H1 (cell line): ENCODE measurements around the gene ZMYM2. TPM values are rescaled to one million over a fixed set of nuclear protein-coding genes. Genes with fewer than 3 reads are reported as not detected.

Experiments
- MAFK ChIP-seq: IDR thresholded peaks from 2 replicates; pipeline ENCODE4 v1.6.1; 2012; ENCODE audit warnings: low read depth, mild to moderate bottlenecking, improper control_type of control experiment, low read length
- RNF2 ChIP-seq: fragments of 200-900, 300-1000 bp; sonication (generic); IDR thresholded peaks from 2 replicates; pipeline ENCODE4 v1.7.1; 2016; ENCODE audit warnings: borderline replicate concordance, low read depth, mild to moderate bottlenecking, antibody characterized with exemption, low read length; ENCODE audit not compliant: poor library complexity, severe bottlenecking; ENCODE audit errors: missing control alignments
- TBP ChIP-seq: IDR thresholded peaks from 2 replicates; pipeline ENCODE4 v1.6.1; 2011; ENCODE audit warnings: low read depth, low read length, improper control_type of control experiment
- USF2 ChIP-seq: IDR thresholded peaks from 2 replicates; pipeline ENCODE4 v1.6.1; 2011; ENCODE audit warnings: low read length, improper control_type of control experiment
- polyA plus RNA-seq, 7 experiments: library from polyadenylated mRNA; depleted of rRNA in 3 of 7; stranded (reverse) in 5 of 7; unstranded in 2 of 7; fragments of >200 nt in 5 of 7; fragments of 200-250 nt in 2 of 7; gene quantifications; 1 replicate in 5 of 7; 2 replicates in 1 of 7; 4 replicates in 1 of 7; pipeline versions ENCODE4 v1.2.1 to v1.2.3, GENCODE V29; 2011 to 2013; ENCODE audit warnings: missing spikeins in 2 of 7, mixed read lengths in 2 of 7
- total RNA-seq: library from RNA; stranded (reverse); fragmentation: NEBNext Ultra II Directional; extraction: Animal tissue kit (Norgen Biotek cat#: 25700); gene quantifications from 2 replicates; pipeline ENCODE4 v1.2.1, GENCODE V29; 2021

Gene ZMYM2
- total and polyA plus RNA-seq, 2 of the 8 experiments (the other 6 are each of a cell fraction or from before 2014, with no cell fraction given): 41.2 to 159 TPM

- TF ChIP-seq TBP (no peak), RNF2 (no peak), MAFK (no peak), USF2 (no peak)
Observed at GRCh38 chr13:20053891-20054290, 95.4 kb downstream of the ZMYM2 start (continued).
